Karpas-422 (cell line): ENCODE results near the gene GOT1. TPM values are rescaled to one million over a fixed set of nuclear protein-coding genes. Genes with fewer than 3 reads are reported as not detected.

Source experiments
- DNase-seq: peaks from one replicate; pipeline ENCODE4 v3.0.0-alpha.2; 2015
- H2AFZ ChIP-seq: fragments of 200-600 bp; sonication (generic); 2 replicates; pipeline ENCODE4 v1.6.1; 2014; ENCODE audit warnings: antibody characterized with exemption, low read length, mixed read lengths
- H3K27ac ChIP-seq: fragments of 200-600 bp; sonication (generic); 2 replicates; pipeline ENCODE4 v1.5.1; 2014; ENCODE audit warnings: mild to moderate bottlenecking, low read length, moderate library complexity
- H3K27me3 ChIP-seq: fragments of 200-600 bp; sonication (generic); 2 replicates; pipeline ENCODE4 v1.6.1; 2014; ENCODE audit warnings: low read length, mixed read lengths
- H3K36me3 ChIP-seq: fragments of 200-600 bp; sonication (generic); 2 replicates; pipeline ENCODE4 v1.6.1; 2014; ENCODE audit warnings: low read length, mixed read lengths; ENCODE audit not compliant: insufficient read depth
- H3K4me1 ChIP-seq: fragments of 200-600 bp; sonication (generic); 2 replicates; pipeline ENCODE4 v1.6.1; 2014; ENCODE audit warnings: mild to moderate bottlenecking, low read length, mixed read lengths
- H3K4me2 ChIP-seq: fragments of 200-600 bp; sonication (generic); 2 replicates; pipeline ENCODE4 v1.6.1; 2014; ENCODE audit warnings: low read length, low read depth, mild to moderate bottlenecking; ENCODE audit not compliant: poor library complexity, severe bottlenecking
- H3K4me3 ChIP-seq: fragments of 200-600 bp; sonication (generic); 2 replicates; pipeline ENCODE4 v1.5.1; 2014; ENCODE audit warnings: mild to moderate bottlenecking, antibody characterized with exemption, low read length, mixed read lengths
- H3K79me2 ChIP-seq: fragments of 200-600 bp; sonication (generic); 2 replicates; pipeline ENCODE4 v1.6.1; 2014; ENCODE audit warnings: mild to moderate bottlenecking, low read length, mixed read lengths
- H3K9ac ChIP-seq: fragments of 200-600 bp; sonication (generic); 2 replicates; pipeline ENCODE4 v1.6.0; 2014; ENCODE audit warnings: low read length
- H3K9me2 ChIP-seq: fragments of 200-600 bp; sonication (generic), shearing (Covaris generic); replicated peaks from 2 replicates; pipeline ENCODE4 v1.6.0; 2014; ENCODE audit warnings: mild to moderate bottlenecking, low read length, moderate library complexity; ENCODE audit not compliant: insufficient read depth
- H3K9me3 ChIP-seq: fragments of 300-700, 200-600 bp; sonication (generic); 2 replicates; pipeline ENCODE4 v1.6.1; 2014; ENCODE audit warnings: low read length, mixed read lengths
- H4K20me1 ChIP-seq: fragments of 200-600 bp; sonication (generic); 2 replicates; pipeline ENCODE4 v1.6.1; 2014; ENCODE audit warnings: mild to moderate bottlenecking, antibody characterized with exemption, low read length, low read depth; ENCODE audit not compliant: insufficient read depth
- total RNA-seq: library from RNA; depleted of rRNA; stranded (reverse); fragments of >200 nt; shearing (Covaris generic); gene quantifications from 2 replicates; pipeline ENCODE4 v1.2.3, GENCODE V29; 2014; ENCODE audit warnings: low replicate concordance

The GOT1 gene
- total RNA-seq, 1 experiment from 2014 or later = 34.1 TPM

DNA sequence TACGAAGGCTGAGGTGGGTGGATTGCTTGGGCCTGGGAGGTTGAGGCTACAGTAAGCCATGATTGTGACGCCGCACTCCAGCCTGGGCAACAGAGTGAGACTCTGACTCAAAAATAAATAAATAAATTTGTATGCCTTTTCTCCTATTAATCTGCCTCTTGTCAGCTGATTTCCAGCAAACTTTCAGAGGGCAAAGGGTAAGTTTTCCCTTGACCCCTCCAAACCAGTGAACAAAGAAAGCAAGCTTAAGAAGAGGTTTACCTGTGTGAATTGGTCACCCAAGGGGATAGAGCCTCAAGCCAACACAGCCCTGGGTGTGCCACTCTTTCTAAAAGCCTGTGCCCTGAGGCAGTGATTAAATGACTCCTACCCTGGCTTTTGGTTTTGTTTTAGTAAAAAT, 30.8 kb downstream of the GOT1 start:
- Histone ChIP-seq H3K27ac (no peak overlapping the region), H3K9me2 (no peaks in the 10 kb centered on the region), H3K79me2 (no peaks in the 10 kb centered on the region), H3K9me3 (no peaks in the 10 kb centered on the region), H4K20me1 (no peaks in the 10 kb centered on the region), H3K9ac (no peak overlapping the region), H3K4me3 (no peak overlapping the region), H3K4me1 (no peaks in the 10 kb centered on the region), H2AFZ (no peak overlapping the region), H3K4me2 (no peak overlapping the region), H3K27me3 (no peaks in the 10 kb centered on the region), H3K36me3 (peaks cover 8% of the 10 kb centered on the region; the same call in 1 of the 2 replicates)
- no peak for DNase-seq

DNA sequence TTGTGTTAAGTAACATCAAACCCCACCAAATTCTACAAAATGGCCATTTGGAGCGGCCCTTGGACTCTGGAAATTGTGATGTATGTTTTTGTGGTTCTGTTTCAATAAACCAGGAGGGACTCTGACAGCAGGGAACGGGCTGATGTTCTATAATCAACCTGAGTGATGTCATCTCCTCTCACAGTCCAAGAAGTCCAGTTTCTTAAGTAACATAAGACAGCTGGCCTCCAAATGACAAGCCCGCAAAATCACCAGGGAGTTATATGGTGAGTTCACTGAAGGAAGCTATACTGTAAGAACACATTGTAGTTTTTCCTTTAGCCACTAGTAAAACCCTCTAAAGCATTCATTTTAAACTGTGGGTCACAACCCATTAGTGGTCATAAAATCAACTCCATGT, 34.0 kb downstream of the GOT1 start:
- no peak overlapping the region for H3K4me2 ChIP-seq
- H3K27me3 ChIP-seq = no peaks in the 10 kb centered on the region
- no peak for DNase-seq

DNA sequence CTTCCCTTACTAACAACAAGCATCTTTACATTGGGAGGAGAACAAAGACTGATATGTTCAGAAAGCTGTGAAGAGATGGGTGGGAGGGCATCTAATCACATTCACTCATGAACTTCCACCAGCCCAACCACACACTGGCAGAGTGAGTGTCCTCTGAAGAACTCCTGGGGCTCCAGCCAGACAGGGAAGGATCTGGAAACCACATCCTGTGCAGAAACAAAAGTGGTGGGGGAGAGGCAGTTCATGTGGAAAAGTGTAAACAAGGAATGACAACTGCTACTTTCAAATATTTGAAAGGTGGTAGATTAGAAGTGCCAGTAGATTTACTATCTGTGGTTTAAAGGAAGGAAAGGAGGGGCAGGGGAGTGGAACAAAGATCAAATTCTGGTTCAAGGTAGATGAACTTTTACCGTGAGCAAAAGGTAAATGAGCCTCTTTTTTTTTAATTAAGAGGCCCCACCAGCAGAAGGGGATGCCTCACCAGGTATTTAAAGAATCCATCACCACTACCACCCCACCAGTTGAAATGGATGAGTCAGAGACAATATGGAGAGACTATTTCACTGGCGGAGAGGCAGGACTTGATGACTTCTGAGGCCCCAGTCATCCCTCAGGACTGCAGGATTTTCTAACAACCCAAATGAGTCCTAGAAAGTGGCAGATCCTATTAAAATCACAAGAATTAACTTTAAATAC, 34.5 kb downstream of the GOT1 start:
- Histone ChIP-seq H3K4me3 (no peak overlapping the region), H3K9me3 (no peaks in the 10 kb centered on the region), H3K4me2 (no peak overlapping the region), H2AFZ (no peak overlapping the region), H4K20me1 (no peaks in the 10 kb centered on the region), H3K4me1 (no peaks in the 10 kb centered on the region), H3K27me3 (no peaks in the 10 kb centered on the region), H3K79me2 (no peaks in the 10 kb centered on the region), H3K9ac (no peak overlapping the region), H3K9me2 (no peaks in the 10 kb centered on the region), H3K27ac (no peak overlapping the region), H3K36me3 (no peaks in the 10 kb centered on the region; the same call in 1 of the 2 replicates)
- no peak for DNase-seq

More for the DNA sequence above, 34.0 kb downstream of the GOT1 start:
- H3K79me2 ChIP-seq = no peaks in the 10 kb centered on the region
- no peaks in the 10 kb centered on the region; the same call in 1 of the 2 replicates for H3K36me3 ChIP-seq
- no peaks in the 10 kb centered on the region for H4K20me1 ChIP-seq
- no peak overlapping the region for H2AFZ ChIP-seq
- no peaks in the 10 kb centered on the region for H3K4me1 ChIP-seq
- no peak overlapping the region for H3K9ac ChIP-seq
- H3K27ac ChIP-seq = no peak overlapping the region
- no peak overlapping the region for H3K4me3 ChIP-seq
- H3K9me2 ChIP-seq = no peaks in the 10 kb centered on the region
- H3K9me3 ChIP-seq = no peaks in the 10 kb centered on the region

DNA sequence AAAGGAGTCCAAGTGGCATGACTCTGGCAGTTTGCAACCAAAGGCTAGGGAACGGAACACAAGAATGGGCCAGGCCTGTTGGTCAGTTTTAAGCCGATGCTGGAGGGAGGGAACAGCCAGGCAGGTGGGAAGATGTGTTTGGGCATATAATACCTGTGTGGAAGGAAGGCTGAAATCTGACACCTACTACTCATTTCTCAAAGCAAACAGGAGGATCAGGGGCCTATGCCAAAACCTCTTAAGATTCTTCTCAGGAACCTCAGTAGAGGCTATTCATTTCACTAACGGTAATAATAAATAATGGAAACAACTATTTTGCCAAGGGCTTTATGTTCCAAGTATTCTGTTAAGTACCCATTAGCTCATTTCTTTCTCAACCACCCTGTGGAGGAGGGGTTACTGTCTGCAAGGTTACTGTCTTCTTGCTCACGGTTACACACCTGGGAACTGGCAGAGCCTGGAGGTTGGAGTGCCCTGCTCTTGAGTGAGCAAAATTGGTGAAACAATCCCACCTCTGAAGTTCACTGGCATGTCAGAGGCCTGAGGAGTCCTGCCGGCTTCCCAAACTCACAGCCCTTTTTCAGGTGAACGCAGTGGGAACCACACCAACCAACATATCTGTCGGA, 35.5 kb downstream of the GOT1 start:
- Histone ChIP-seq H3K27me3 (no peaks in the 10 kb centered on the region), H3K79me2 (no peaks in the 10 kb centered on the region), H3K9me3 (no peaks in the 10 kb centered on the region), H2AFZ (no peak overlapping the region), H3K4me1 (no peaks in the 10 kb centered on the region), H3K4me2 (no peak overlapping the region), H3K27ac (no peak overlapping the region), H3K4me3 (no peak overlapping the region), H3K9ac (no peak overlapping the region), H3K9me2 (no peaks in the 10 kb centered on the region), H4K20me1 (no peaks in the 10 kb centered on the region), H3K36me3 (no peaks in the 10 kb centered on the region)
- DNase-seq = no peak

DNA sequence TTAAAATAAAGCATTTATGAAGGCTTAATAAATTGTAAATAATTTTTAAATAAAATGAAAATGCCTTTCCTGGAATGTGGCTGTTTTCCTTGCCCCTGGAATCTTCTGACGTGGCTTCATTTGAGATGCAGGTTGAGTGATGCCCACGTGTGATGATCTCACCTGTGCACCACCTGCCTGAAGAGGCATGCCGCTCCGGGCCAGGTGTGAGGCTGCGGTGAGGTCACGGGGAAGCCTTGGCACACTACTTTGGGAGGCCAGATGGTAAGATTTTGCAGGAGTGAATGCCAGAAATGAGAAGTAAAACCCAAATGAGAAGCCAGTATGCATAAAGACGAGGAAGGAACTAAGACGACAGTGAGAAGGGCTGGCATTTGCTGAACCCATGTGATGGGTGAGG, 36.2 kb downstream of the GOT1 start:
- Histone ChIP-seq H3K9me2 (no peaks in the 10 kb centered on the region), H3K27ac (no peak overlapping the region), H3K36me3 (no peaks in the 10 kb centered on the region), H3K9me3 (no peaks in the 10 kb centered on the region), H3K79me2 (no peaks in the 10 kb centered on the region), H4K20me1 (no peaks in the 10 kb centered on the region), H2AFZ (no peak overlapping the region), H3K9ac (no peak overlapping the region), H3K4me3 (no peak overlapping the region), H3K4me2 (no peak overlapping the region), H3K4me1 (no peaks in the 10 kb centered on the region), H3K27me3 (no peaks in the 10 kb centered on the region)
- DNase-seq = no peak

DNA sequence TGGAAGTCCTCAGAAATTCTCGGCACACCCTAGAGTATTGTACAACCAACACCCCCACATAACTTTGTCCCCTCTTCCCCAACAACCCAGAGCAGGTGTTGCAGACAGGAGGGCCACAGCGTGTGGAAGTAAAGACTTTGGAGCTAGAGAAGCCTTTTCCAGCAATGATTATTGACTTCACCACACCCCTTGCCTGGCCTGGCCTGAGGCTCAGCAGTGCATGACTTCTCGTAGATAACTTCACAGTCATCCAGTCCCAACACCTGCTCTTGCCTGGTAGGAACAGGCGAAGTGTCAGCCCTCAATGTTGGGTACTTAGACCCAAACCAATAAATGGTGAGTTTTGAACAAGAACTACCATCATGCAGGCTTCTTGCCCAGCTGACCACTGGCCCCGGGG, 36.7 kb downstream of the GOT1 start:
- H3K4me1 ChIP-seq = no peaks in the 10 kb centered on the region

DNA sequence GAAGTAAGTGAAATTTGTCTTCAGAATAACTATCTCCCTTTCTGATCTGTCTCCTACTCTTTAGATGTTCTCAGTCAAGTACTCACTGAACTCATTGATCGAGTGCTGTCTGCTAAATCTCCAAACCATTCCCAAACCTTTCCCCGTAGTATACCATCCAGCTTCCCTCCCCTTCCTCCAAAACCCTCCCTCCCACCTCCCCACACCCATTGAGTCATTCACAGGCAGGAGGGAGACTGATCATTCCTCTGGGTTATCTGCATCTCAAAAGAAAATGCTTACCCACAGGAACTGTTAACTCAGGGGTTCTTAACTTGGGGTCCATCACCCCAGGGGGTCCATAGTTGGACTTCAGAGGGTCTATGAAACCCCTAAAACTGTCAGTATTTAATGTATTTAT, 37.4 kb downstream of the GOT1 start:
- Histone ChIP-seq H3K9ac (no peak overlapping the region), H3K4me3 (no peak overlapping the region), H3K9me3 (no peaks in the 10 kb centered on the region), H3K9me2 (no peaks in the 10 kb centered on the region), H2AFZ (no peak overlapping the region), H3K4me2 (no peak overlapping the region), H3K27me3 (no peaks in the 10 kb centered on the region), H3K36me3 (no peaks in the 10 kb centered on the region), H3K4me1 (no peaks in the 10 kb centered on the region), H3K27ac (no peak overlapping the region), H4K20me1 (no peaks in the 10 kb centered on the region), H3K79me2 (no peaks in the 10 kb centered on the region)
- no peak for DNase-seq

More for the DNA sequence above, 36.7 kb downstream of the GOT1 start:
- Histone ChIP-seq H3K36me3 (no peaks in the 10 kb centered on the region), H3K79me2 (no peaks in the 10 kb centered on the region), H3K9me2 (no peaks in the 10 kb centered on the region), H3K27me3 (no peaks in the 10 kb centered on the region), H4K20me1 (no peaks in the 10 kb centered on the region), H3K9me3 (no peaks in the 10 kb centered on the region), H3K27ac (no peak overlapping the region), H3K4me3 (no peak overlapping the region), H3K9ac (no peak overlapping the region), H3K4me2 (no peak overlapping the region), H2AFZ (no peak overlapping the region)
- no peak for DNase-seq

DNA sequence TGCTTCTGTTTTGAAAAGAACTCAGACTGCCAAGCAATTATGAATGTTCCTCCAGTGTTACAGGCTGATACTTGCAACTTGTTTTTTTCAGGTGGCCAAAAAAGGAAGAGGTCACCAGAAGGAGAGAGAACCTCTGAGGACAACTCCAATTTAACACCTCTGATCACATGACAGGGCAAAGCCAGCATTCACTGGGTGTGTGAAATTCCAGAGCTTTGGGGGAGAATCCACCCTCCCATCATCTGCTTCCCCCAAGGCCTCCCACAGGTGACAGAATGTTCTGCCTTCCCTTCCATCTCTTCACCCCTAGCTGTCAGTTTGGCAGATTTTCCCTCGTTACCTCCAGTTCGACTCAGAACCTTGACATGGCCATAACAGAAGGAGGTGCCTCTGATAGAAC, 39.1 kb downstream of the GOT1 start:
- H3K9ac ChIP-seq = no peak overlapping the region
- no peak overlapping the region for H3K4me2 ChIP-seq
- H3K27me3 ChIP-seq = no peaks in the 10 kb centered on the region
- no peaks in the 10 kb centered on the region for H3K36me3 ChIP-seq
- H2AFZ ChIP-seq = no peak overlapping the region
- H3K27ac ChIP-seq = no peak overlapping the region
- H4K20me1 ChIP-seq = no peaks in the 10 kb centered on the region
- no peaks in the 10 kb centered on the region for H3K79me2 ChIP-seq
- no peaks in the 10 kb centered on the region for H3K9me2 ChIP-seq
- H3K4me1 ChIP-seq = no peaks in the 10 kb centered on the region
- H3K9me3 ChIP-seq = no peaks in the 10 kb centered on the region
- H3K4me3 ChIP-seq = no peak overlapping the region
- DNase-seq = no peak
